A549 (cell line): ENCODE measurements around the gene MRPL18.

ENCODE experiments used
- CHD2 ChIP-seq: fragments of 150-350 bp; IDR thresholded peaks from 2 replicates; pipeline ENCODE4 v1.6.1; 2014; ENCODE audit warnings: low read length; ENCODE audit not compliant: partially characterized antibody
- JUNB ChIP-seq: fragments of >200 bp; sonication (Bioruptor Twin); formaldehyde crosslinking; IDR thresholded peaks from 2 replicates; pipeline ENCODE4 v1.6.1; 2016
- MAZ ChIP-seq: fragments of 150-350 bp; IDR thresholded peaks from 2 replicates; pipeline ENCODE4 v1.6.1; 2014; ENCODE audit warnings: antibody characterized with exemption, low read depth, low read length, borderline replicate concordance
- RCOR1 ChIP-seq: fragments of 150-350 bp; IDR thresholded peaks from 2 replicates; pipeline ENCODE4 v1.6.1; 2014; ENCODE audit warnings: antibody characterized with exemption, low read length, low read depth
- ZNF302 ChIP-seq: fragments of 250-450 bp; sonication (Bioruptor Pico); IDR thresholded peaks from 2 replicates; pipeline ENCODE4 v1.9.0; 2021; ENCODE audit warnings: inconsistent platforms, mild to moderate bottlenecking, moderate library complexity
- TF ChIP-seq, protein P1 (sequence below): fragments of >200 bp; sonication (Bioruptor Twin); formaldehyde crosslinking; IDR thresholded peaks from 3 replicates; pipeline ENCODE4 v1.5.1; 2016

DNA sequence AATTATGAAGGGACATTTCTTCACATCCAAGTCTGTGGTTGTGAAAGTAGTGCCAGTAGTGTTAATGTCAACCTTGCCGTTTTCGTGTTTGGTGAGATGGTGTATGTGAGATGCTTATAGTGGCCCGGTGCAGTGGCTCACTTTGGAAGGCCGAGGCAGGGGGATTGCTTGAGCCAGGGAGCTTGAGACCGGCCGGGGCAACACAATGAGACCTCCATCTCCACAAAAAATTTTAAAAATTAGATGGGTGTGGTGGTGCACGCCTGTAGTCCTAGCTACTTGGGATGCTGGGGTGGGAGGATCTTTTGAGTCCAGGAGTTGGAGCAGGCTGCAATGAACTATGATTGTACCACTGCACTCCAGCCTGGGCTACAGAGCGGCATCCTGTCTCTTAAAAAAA lies 47.2 kb downstream of the MRPL18 start:
- TF ChIP-seq, protein P1, sequence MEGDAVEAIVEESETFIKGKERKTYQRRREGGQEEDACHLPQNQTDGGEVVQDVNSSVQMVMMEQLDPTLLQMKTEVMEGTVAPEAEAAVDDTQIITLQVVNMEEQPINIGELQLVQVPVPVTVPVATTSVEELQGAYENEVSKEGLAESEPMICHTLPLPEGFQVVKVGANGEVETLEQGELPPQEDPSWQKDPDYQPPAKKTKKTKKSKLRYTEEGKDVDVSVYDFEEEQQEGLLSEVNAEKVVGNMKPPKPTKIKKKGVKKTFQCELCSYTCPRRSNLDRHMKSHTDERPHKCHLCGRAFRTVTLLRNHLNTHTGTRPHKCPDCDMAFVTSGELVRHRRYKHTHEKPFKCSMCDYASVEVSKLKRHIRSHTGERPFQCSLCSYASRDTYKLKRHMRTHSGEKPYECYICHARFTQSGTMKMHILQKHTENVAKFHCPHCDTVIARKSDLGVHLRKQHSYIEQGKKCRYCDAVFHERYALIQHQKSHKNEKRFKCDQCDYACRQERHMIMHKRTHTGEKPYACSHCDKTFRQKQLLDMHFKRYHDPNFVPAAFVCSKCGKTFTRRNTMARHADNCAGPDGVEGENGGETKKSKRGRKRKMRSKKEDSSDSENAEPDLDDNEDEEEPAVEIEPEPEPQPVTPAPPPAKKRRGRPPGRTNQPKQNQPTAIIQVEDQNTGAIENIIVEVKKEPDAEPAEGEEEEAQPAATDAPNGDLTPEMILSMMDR = no peak
- TF ChIP-seq ZNF302 (no peak), RCOR1 (no peak), JUNB (no peak), CHD2 (no peak), MAZ (no peak)
